Lung (tissue), 12 donors: ENCODE data around the gene CNTN1. TPM values are rescaled to one million over a fixed set of nuclear protein-coding genes. Genes with fewer than 3 reads are reported as not detected.

Experiments used
- ATAC-seq: fragments of 200-7000 bp; cut with Tn5 transposase; one replicate; pipeline ENCODE4 v1.9.1; 2020; ENCODE audit warnings: moderate number of reproducible peaks; ENCODE audit not compliant: insufficient read depth, low FRiP score
- DNase-seq, 3 donors: peaks; one replicate each; pipeline ENCODE4 v3.0.0-alpha.2; 2013 to 2017
- H3K27ac ChIP-seq, 2 donors: one replicate each; pipeline ENCODE4 v1.5.1; 2013; ENCODE audit warnings: mild to moderate bottlenecking in 2 of 2, moderate library complexity in 2 of 2, control low read depth in 1 of 2, inconsistent platforms in 1 of 2, low read depth in 1 of 2, low read length in 1 of 2
- H3K27me3 ChIP-seq, 3 donors: one replicate each; pipeline ENCODE4 v1.5.1; 2013; ENCODE audit warnings: low read length in 2 of 3; ENCODE audit not compliant: control insufficient read depth in 3 of 3, insufficient read depth in 3 of 3
- H3K36me3 ChIP-seq, 4 donors: one replicate each; pipeline ENCODE4 v1.5.1; 2013; ENCODE audit warnings: low read length in 4 of 4, mild to moderate bottlenecking in 1 of 4, moderate library complexity in 1 of 4; ENCODE audit not compliant: control insufficient read depth in 4 of 4, insufficient read depth in 4 of 4
- H3K4me1 ChIP-seq, 5 donors: one replicate each; pipeline ENCODE4 v1.5.1; 2013; ENCODE audit warnings: low read length in 5 of 5, mild to moderate bottlenecking in 2 of 5, moderate library complexity in 1 of 5; ENCODE audit not compliant: control insufficient read depth in 5 of 5, insufficient read depth in 5 of 5
- H3K4me3 ChIP-seq: one replicate; pipeline ENCODE4 v1.5.1; 2013; ENCODE audit warnings: mild to moderate bottlenecking, control low read depth, moderate library complexity
- H3K9ac ChIP-seq, 2 donors: one replicate each; pipeline ENCODE4 v1.5.1; 2013; ENCODE audit warnings: low read length in 2 of 2, control low read depth in 1 of 2; ENCODE audit not compliant: insufficient read depth in 1 of 2
- H3K9me3 ChIP-seq, 4 donors: one replicate each; pipeline ENCODE4 v1.5.1; 2013; ENCODE audit warnings: low read length in 3 of 4, mild to moderate bottlenecking in 1 of 4, moderate library complexity in 1 of 4; ENCODE audit not compliant: control insufficient read depth in 4 of 4, insufficient read depth in 3 of 4
- CTCF ChIP-seq: IDR thresholded peaks from 2 replicates; pipeline ENCODE4 v1.5.1; 2012; ENCODE audit warnings: mild to moderate bottlenecking; ENCODE audit errors: control extremely low read depth, extremely low read depth
- WGBS, 2 donors: extraction: QIAGEN DNeasy Blood & Tissue Kit; methylation state at CpG; one replicate each; pipeline ENCODE4 v1.1.7; 2013; 5-methylcytosine and 5-hydroxymethylcytosine counted together
- polyA plus RNA-seq, 2 donors: library from polyadenylated mRNA; stranded (reverse); fragments of 200-250 nt; gene quantifications; one replicate each; pipeline ENCODE4 v1.2.1, GENCODE V29; 2013
- total RNA-seq, 2 donors: library from RNA; depleted of rRNA in 1 of 2; stranded (reverse); fragments of >200 nt in 1 of 2; gene quantifications; one replicate each; pipeline ENCODE4 v1.2.1, GENCODE V29; 2014 to 2021
- donor health status: control.
- donor health status: control.
- donor health status: Bipolar disorder and iron deficiency.
- donor health status: healthy.
- donor health status: DM: yes; HTN: yes; CAD: no.

The CNTN1 gene
- total and polyA plus RNA-seq, 4 donors, result 0.10 to 47.6 (median 1.1) TPM

GRCh38 chr12:41108032-41108431 is 415.8 kb downstream of the CNTN1 start:
- Histone ChIP-seq H3K9me3 (no peaks in the 10 kb centered on the region), H3K36me3 (no peaks in the 10 kb centered on the region), H3K4me3 (no peak overlapping the region), H3K27ac (no peak overlapping the region), H3K9ac (no peak overlapping the region), H3K4me1 (no peaks in the 10 kb centered on the region), H3K27me3 (peaks cover 0 to 5% (median 0%) of the 10 kb centered on the region in 3 donors)
- no peak for TF ChIP-seq CTCF
- WGBS, 2 donors, result 52 to 69% methylated on average over 4 of the region's 4 CpGs
- ATAC-seq, result no peak
- DNase-seq, result peak; percentile 45 to 83 (median 69)

GRCh38 chr12:41112903-41113302 is 420.7 kb downstream of the CNTN1 start:
- 83 to 86% methylated on average over 2 of the region's 2 CpGs for WGBS, 2 donors
- no peak for TF ChIP-seq CTCF
- Histone ChIP-seq H3K4me3 (no peak overlapping the region), H3K4me1 (no peaks in the 10 kb centered on the region), H3K27me3 (peaks cover 0 to 5% (median 0%) of the 10 kb centered on the region in 3 donors), H3K36me3 (no peaks in the 10 kb centered on the region), H3K9me3 (no peaks in the 10 kb centered on the region), H3K27ac (no peak overlapping the region), H3K9ac (no peak overlapping the region)
- DNase-seq, result no peak
- no peak for ATAC-seq

GRCh38 chr12:41120211-41120610 is 428.0 kb downstream of the CNTN1 start:
- no peaks in the 10 kb centered on the region for H3K4me1 ChIP-seq
- ATAC-seq, result no peak
- no peaks in the 10 kb centered on the region for H3K9me3 ChIP-seq
- 81 to 82% methylated on average over 2 of the region's 2 CpGs for WGBS, 2 donors
- no peaks in the 10 kb centered on the region for H3K36me3 ChIP-seq
- no peak overlapping the region for H3K9ac ChIP-seq
- H3K27me3 ChIP-seq, result no peaks in the 10 kb centered on the region
- no peak overlapping the region for H3K4me3 ChIP-seq
- H3K27ac ChIP-seq, result no peak overlapping the region
- DNase-seq, result peak in 1 of 3 donors; percentile 8
- TF ChIP-seq CTCF, result no peak

GRCh38 chr12:41121374-41121773 is 429.1 kb downstream of the CNTN1 start:
- Histone ChIP-seq H3K9me3 (no peaks in the 10 kb centered on the region), H3K27me3 (no peaks in the 10 kb centered on the region), H3K4me1 (no peaks in the 10 kb centered on the region), H3K36me3 (no peaks in the 10 kb centered on the region), H3K4me3 (no peak overlapping the region), H3K27ac (no peak overlapping the region), H3K9ac (no peak overlapping the region)
- ATAC-seq (no peak), DNase-seq (no peak)
- TF ChIP-seq CTCF, result no peak
